HepG2 (cell line): ENCODE measurements around the gene SYT8. TPM values are rescaled to one million over a fixed set of nuclear protein-coding genes. Genes with fewer than 3 reads are reported as not detected.
A peak's percentile ranks its signal among the peaks of the same experiment; 100 is the strongest.

Experiments used
- ATAC-seq: fragments of 200-7000 bp; cut with Tn5 transposase; 3 replicates; pipeline ENCODE4 v1.9.1; 2020; ENCODE audit warnings: mild to moderate bottlenecking, moderate library complexity
- BruUV-seq: library from RNA; stranded (reverse); fragments of 400-500 nt; replicated peaks from 2 replicates; lab custom pipeline; 2021; lab: Mats Ljungman, UMichigan
- CTCF ChIA-PET: fragments of 300-600 bp; formaldehyde crosslinking; extraction: SDS; loops from one replicate; lab custom pipeline; 2021; ENCODE audit warnings: low total read pairs, inconsistent platforms, low intra/inter-chr PET ratio; lab: Yijun Ruan, JAX
- POLR2A ChIA-PET: fragments of 350-600 bp; sonication (Branson Sonifier 250); formaldehyde crosslinking; loops from one replicate; lab custom pipeline; 2020; ENCODE audit warnings: antibody characterized with exemption, inconsistent platforms; lab: Yijun Ruan, JAX
- DNase-seq: peaks from one replicate; pipeline ENCODE4 v3.0.0-alpha.2; 2015; ENCODE audit warnings: low spot score
- FAIRE-seq: peaks from 3 replicates; lab custom pipeline; 2011; peaks lifted over from hg19 to GRCh38; lab: Jason Lieb, UNC
- H2AFZ ChIP-seq: one replicate; pipeline ENCODE4 v1.6.1; 2011; ENCODE audit warnings: low read length, inconsistent platforms
- H3K27ac ChIP-seq: fragments of 300-600 bp; 3 replicates; pipeline ENCODE4 v1.8.0; 2011; ENCODE audit warnings: mixed run types, mild to moderate bottlenecking, mixed read lengths, low read length, inconsistent platforms; ENCODE audit not compliant: insufficient read depth; ENCODE audit errors: extremely low read length
- H3K27me3 ChIP-seq, 2 experiments: fragments of 200-600 bp in 1 of 2; 2 replicates in 1 of 2; 3 replicates in 1 of 2; pipeline versions ENCODE4 v1.6.0 to v1.8.0; 2011; ENCODE audit warnings: low read length in 2 of 2, mild to moderate bottlenecking in 2 of 2, moderate library complexity in 2 of 2, inconsistent platforms in 1 of 2; ENCODE audit not compliant: insufficient read depth in 2 of 2, control insufficient read depth in 1 of 2
- H3K36me3 ChIP-seq, 2 experiments: fragments of 200-600 bp in 1 of 2; replicated peaks in 1 of 2; 2 replicates in 1 of 2; 3 replicates in 1 of 2; pipeline versions ENCODE4 v1.5.1 to v1.8.0; 2011; ENCODE audit warnings: low read length in 2 of 2, inconsistent platforms in 1 of 2; ENCODE audit not compliant: insufficient read depth in 2 of 2, control insufficient read depth in 1 of 2
- H3K4me1 ChIP-seq: 2 replicates; pipeline ENCODE4 v1.5.1; 2012; ENCODE audit warnings: low read length, inconsistent platforms; ENCODE audit not compliant: insufficient read depth
- H3K4me2 ChIP-seq: 2 replicates; pipeline ENCODE4 v1.6.0; 2011; ENCODE audit warnings: low read depth, low read length, inconsistent platforms
- H3K4me3 ChIP-seq, 3 experiments: fragments of 200-600 bp in 1 of 3; sonication (generic), shearing (Covaris generic) in 1 of 3; replicated peaks in 1 of 3; 2 replicates each; pipeline ENCODE4 v1.5.1; 2011 to 2016; ENCODE audit warnings: low read length in 3 of 3, inconsistent platforms in 2 of 3, low read depth in 2 of 3, mild to moderate bottlenecking in 2 of 3, control low read depth in 1 of 3, mixed read lengths in 1 of 3; ENCODE audit not compliant: insufficient read depth in 1 of 3
- H3K79me2 ChIP-seq: one replicate; pipeline ENCODE4 v1.6.1; 2011; ENCODE audit warnings: low read length, inconsistent platforms; ENCODE audit not compliant: insufficient read depth
- H3K9ac ChIP-seq: 2 replicates; pipeline ENCODE4 v1.6.0; 2011; ENCODE audit warnings: mild to moderate bottlenecking, low read depth, low read length, inconsistent platforms; ENCODE audit not compliant: insufficient read depth
- H3K9me3 ChIP-seq: 2 replicates; pipeline ENCODE4 v1.5.1; 2012; ENCODE audit warnings: mild to moderate bottlenecking, low read length
- H4K20me1 ChIP-seq: 2 replicates; pipeline ENCODE4 v1.6.0; 2011; ENCODE audit warnings: inconsistent platforms, mild to moderate bottlenecking, low read length, moderate library complexity; ENCODE audit not compliant: insufficient read depth
- BRF2 ChIP-seq: sonication (generic); formaldehyde crosslinking; IDR thresholded peaks from 2 replicates; pipeline ENCODE4 v1.8.1; 2022; ENCODE audit warnings: mild to moderate bottlenecking, missing genetic modification reagents
- CREB1 ChIP-seq, 2 experiments: fragments of 450-650 bp in 1 of 2; IDR thresholded peaks; 2 replicates each; pipeline ENCODE4 v1.6.1; 2016 to 2017; ENCODE audit warnings: control low read depth in 1 of 2, mild to moderate bottlenecking in 1 of 2, missing compliant biosample characterization in 1 of 2, missing genetic modification characterization in 1 of 2
- CREM ChIP-seq, 2 experiments: sonication (generic) in 1 of 2; formaldehyde crosslinking in 1 of 2; IDR thresholded peaks; 2 replicates each; pipeline versions ENCODE4 v1.4.0 to v1.6.1; 2016 to 2020; ENCODE audit warnings: antibody characterized with exemption in 1 of 2, mild to moderate bottlenecking in 1 of 2, missing genetic modification reagents in 1 of 2
- PRPF4 ChIP-seq: fragments of 200-400 bp; formaldehyde crosslinking; IDR thresholded peaks from 2 replicates; pipeline ENCODE4 v1.6.1; 2016; ENCODE audit warnings: low read length, low read depth; ENCODE audit not compliant: poor library complexity, severe bottlenecking
- REL ChIP-seq: sonication (generic); formaldehyde crosslinking; conservative IDR thresholded peaks from 2 replicates; pipeline ENCODE4 v1.8.0; 2022; ENCODE audit warnings: mild to moderate bottlenecking, missing genetic modification reagents, moderate library complexity
- SALL2 ChIP-seq: sonication (generic); formaldehyde crosslinking; IDR thresholded peaks from 2 replicates; pipeline ENCODE4 v1.8.1; 2023; ENCODE audit warnings: mild to moderate bottlenecking, missing genetic modification reagents, inconsistent platforms
- ZFP36L1 ChIP-seq: sonication (generic); formaldehyde crosslinking; IDR thresholded peaks from 2 replicates; pipeline ENCODE4 v1.8.0; 2022; ENCODE audit warnings: mild to moderate bottlenecking, missing genetic modification reagents, moderate library complexity
- ZKSCAN5 ChIP-seq: sonication (generic); formaldehyde crosslinking; IDR thresholded peaks from 2 replicates; pipeline ENCODE4 v1.5.1; 2020; ENCODE audit warnings: mild to moderate bottlenecking, missing genetic modification reagents
- ZNF138 ChIP-seq: sonication (generic); formaldehyde crosslinking; IDR thresholded peaks from 2 replicates; pipeline ENCODE4 v1.5.0; 2020; ENCODE audit warnings: mild to moderate bottlenecking, low read depth, missing genetic modification reagents
- ZNF329 ChIP-seq: sonication (generic); formaldehyde crosslinking; IDR thresholded peaks from 2 replicates; pipeline ENCODE4 v1.9.0; 2021; ENCODE audit warnings: low read depth, mild to moderate bottlenecking, missing genetic modification reagents
- ZNF343 ChIP-seq: sonication (generic); formaldehyde crosslinking; IDR thresholded peaks from 2 replicates; pipeline ENCODE4 v1.4.0; 2020; ENCODE audit warnings: mild to moderate bottlenecking, missing genetic modification reagents
- ZNF850 ChIP-seq: sonication (generic); formaldehyde crosslinking; conservative IDR thresholded peaks from 2 replicates; pipeline ENCODE4 v1.9.0; 2021; ENCODE audit warnings: mild to moderate bottlenecking, missing genetic modification reagents
- ZSCAN25 ChIP-seq: sonication (generic); formaldehyde crosslinking; IDR thresholded peaks from 2 replicates; pipeline ENCODE4 v1.8.0; 2022; ENCODE audit warnings: mild to moderate bottlenecking, missing genetic modification reagents
- WGBS: methylation state at CpG from one replicate; pipeline ENCODE4 v1.1.6; 2017; ENCODE audit warnings: low lambda C conversion rate; 5-methylcytosine and 5-hydroxymethylcytosine counted together
- in situ Hi-C: cut with HindIII; loops from 2 replicates; pipeline ENCODE4 v1.10.0; 2017; ENCODE audit warnings: low pct_unique_long_range_greater_than_20kb; ENCODE audit not compliant: extremely low pct_ligation_motif_present
- intact Hi-C: fragments of 100-400 bp; cut with micrococcal nuclease; formaldehyde crosslinking; loops from one replicate; pipeline ENCODE4 v1.10.0; 2022; ENCODE audit not compliant: unreplicated experiment
- polyA plus RNA-seq, 8 experiments: library from polyadenylated mRNA; depleted of rRNA in 3 of 8; stranded (reverse) in 7 of 8; unstranded in 1 of 8; fragments of >200 nt; fragmentation: Illumina TruSeq in 4 of 8; extraction: Trizol in 4 of 8; gene quantifications; 2 replicates each; pipeline versions ENCODE4 v1.2.1 to v1.2.3, GENCODE V29; 2011 to 2016; ENCODE audit warnings: low read depth in 4 of 8, missing spikeins in 1 of 8, mixed read lengths in 1 of 8; ENCODE audit not compliant: insufficient read depth in 1 of 8
- total RNA-seq, 5 experiments: library from RNA; depleted of rRNA; stranded (reverse); fragments of >200 nt; fragmentation: Illumina TruSeq; extraction: Trizol; gene quantifications; 2 replicates each; pipeline ENCODE4 v1.2.3, GENCODE V29; 2016; ENCODE audit warnings: low read depth in 1 of 5
- TF ChIP-seq, protein P1 (sequence below): sonication (generic); formaldehyde crosslinking; IDR thresholded peaks from 2 replicates; pipeline ENCODE4 v1.5.1; 2020; ENCODE audit warnings: missing genetic modification reagents, mild to moderate bottlenecking, borderline replicate concordance

The SYT8 gene
- total and polyA plus RNA-seq, 2 of the 13 experiments (the other 11 are each of a cell fraction or from before 2014, with no cell fraction given): 0.60 to 2.3 TPM

DNA sequence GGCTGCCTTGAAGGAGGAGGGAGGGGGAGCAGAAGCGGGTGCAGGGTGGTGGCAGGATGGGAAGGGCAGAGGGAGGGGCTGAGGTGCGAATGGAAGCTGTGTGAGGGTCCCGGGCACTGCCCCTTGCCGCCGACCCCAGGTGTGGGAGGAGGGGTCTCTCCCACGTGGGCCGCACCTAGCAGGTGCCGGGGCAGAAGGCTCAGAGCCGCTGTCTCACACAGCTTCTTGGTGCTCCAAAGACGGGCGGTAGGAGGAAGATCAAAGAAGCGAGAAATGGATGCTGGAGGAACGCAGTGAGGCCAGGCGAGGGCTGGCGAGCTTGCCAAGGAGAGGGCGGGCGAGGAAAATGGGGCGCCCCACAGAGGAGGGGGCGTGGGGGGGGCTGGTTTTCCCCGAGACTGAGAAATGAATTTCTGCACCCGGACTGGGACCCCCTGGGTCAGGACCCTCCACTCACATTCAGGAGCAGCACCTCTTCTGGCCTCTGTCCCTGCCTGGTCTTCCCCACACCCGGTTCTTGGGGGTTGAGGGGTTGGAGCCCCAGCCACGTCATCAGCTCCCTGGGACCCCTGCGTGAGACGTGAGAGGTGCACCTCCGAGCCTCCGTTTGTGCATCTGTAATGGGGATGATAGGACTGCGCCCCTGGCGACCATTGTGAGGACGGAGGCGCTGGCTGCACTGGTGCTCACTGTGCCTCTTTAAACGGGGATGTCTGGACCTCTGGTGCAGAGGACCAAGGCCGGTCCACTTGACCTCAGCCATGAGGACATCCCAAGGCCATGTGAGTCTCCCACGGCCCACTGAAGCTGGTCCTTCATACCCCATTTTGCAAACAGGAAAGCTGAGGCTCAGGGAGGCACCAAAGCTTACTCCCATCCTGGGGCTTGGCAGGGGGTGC is 34.9 kb downstream of the SYT8 start (continued):
- no peak for TF ChIP-seq SALL2 (CRISPR knock-in tag)
- peak; percentile 36; the same call in 1 of the 2 replicates for TF ChIP-seq CREB1 (IDR thresholded peaks at IDR 0.05)
- TF ChIP-seq CREB1 (CRISPR knock-in tag; IDR thresholded peaks at IDR 0.05): no peak
- TF ChIP-seq, all 625 proteins: peak for 6

GRCh38 chr11:1870326-1870696 is 35.5 kb downstream of the SYT8 start:
- no peaks in the 10 kb centered on the region for H3K79me2 ChIP-seq
- no peaks in the 10 kb centered on the region for H4K20me1 ChIP-seq
- H3K4me3 ChIP-seq: no peak overlapping the region
- ATAC-seq (no peak), FAIRE-seq (no peak), DNase-seq (no peak)
- 10% methylated on average over 2 of the region's 12 CpGs for WGBS
- no peak overlapping the region for H3K27ac ChIP-seq
- no peaks in the 10 kb centered on the region for H3K9me3 ChIP-seq
- no TSS peak for BruUV-seq
- TF ChIP-seq CREB1 (IDR thresholded peaks at IDR 0.05) (no peak), CREB1 (CRISPR knock-in tag; IDR thresholded peaks at IDR 0.05) (no peak), CREM (IDR thresholded peaks at IDR 0.05) (no peak), CREM (CRISPR knock-in tag; IDR thresholded peaks at IDR 0.05) (no peak), ZKSCAN5 (no peak), ZNF329 (CRISPR knock-in tag) (no peak), ZSCAN25 (CRISPR knock-in tag) (no peak), ZFP36L1 (CRISPR knock-in tag) (no peak), ZNF343 (CRISPR knock-in tag) (no peak), REL (CRISPR knock-in tag) (no peak), PRPF4 (no peak), ZNF138 (CRISPR knock-in tag) (no peak), BRF2 (no peak), ZNF850 (CRISPR knock-in tag) (no peak)
- TF ChIP-seq, protein P1, sequence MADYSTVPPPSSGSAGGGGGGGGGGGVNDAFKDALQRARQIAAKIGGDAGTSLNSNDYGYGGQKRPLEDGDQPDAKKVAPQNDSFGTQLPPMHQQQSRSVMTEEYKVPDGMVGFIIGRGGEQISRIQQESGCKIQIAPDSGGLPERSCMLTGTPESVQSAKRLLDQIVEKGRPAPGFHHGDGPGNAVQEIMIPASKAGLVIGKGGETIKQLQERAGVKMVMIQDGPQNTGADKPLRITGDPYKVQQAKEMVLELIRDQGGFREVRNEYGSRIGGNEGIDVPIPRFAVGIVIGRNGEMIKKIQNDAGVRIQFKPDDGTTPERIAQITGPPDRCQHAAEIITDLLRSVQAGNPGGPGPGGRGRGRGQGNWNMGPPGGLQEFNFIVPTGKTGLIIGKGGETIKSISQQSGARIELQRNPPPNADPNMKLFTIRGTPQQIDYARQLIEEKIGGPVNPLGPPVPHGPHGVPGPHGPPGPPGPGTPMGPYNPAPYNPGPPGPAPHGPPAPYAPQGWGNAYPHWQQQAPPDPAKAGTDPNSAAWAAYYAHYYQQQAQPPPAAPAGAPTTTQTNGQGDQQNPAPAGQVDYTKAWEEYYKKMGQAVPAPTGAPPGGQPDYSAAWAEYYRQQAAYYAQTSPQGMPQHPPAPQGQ: no peak
- no peaks in the 10 kb centered on the region for H3K4me1 ChIP-seq
- H3K36me3 ChIP-seq: no peaks in the 10 kb centered on the region
- in situ Hi-C loops: no loop called here
- intact Hi-C loops: no loop called here
- H3K4me2 ChIP-seq: no peak overlapping the region
- no peak overlapping the region for H3K9ac ChIP-seq
- H2AFZ ChIP-seq: no peak overlapping the region
- CTCF ChIA-PET: no interaction called here
- H3K27me3 ChIP-seq: peaks cover 27 to 79% of the 10 kb centered on the region in 2 experiments
- POLR2A ChIA-PET: no interaction called here
